H9 (cell line): ENCODE data around the gene FLRT2. TPM values are rescaled to one million over a fixed set of nuclear protein-coding genes. Genes with fewer than 3 reads are reported as not detected.

Experiments
- DNase-seq: peaks from one replicate; pipeline ENCODE4 v3.0.0-alpha.2; 2017
- H2AFZ ChIP-seq: one replicate; pipeline ENCODE4 v1.6.1; 2013; ENCODE audit warnings: mild to moderate bottlenecking, low read length, control low read depth, moderate library complexity
- H2AK5ac ChIP-seq: 2 replicates; pipeline ENCODE4 v1.6.1; 2013; ENCODE audit warnings: low read length, control low read depth, mixed read lengths; ENCODE audit not compliant: insufficient read length
- H2BK120ac ChIP-seq: one replicate; pipeline ENCODE4 v1.6.1; 2013; ENCODE audit warnings: low read depth, mild to moderate bottlenecking, low read length, control low read depth, inconsistent platforms; ENCODE audit not compliant: poor library complexity, severe bottlenecking
- H2BK12ac ChIP-seq: 2 replicates; pipeline ENCODE4 v1.6.1; 2013; ENCODE audit warnings: low read length, control low read depth, mixed read lengths, low read depth; ENCODE audit not compliant: insufficient read length
- H2BK15ac ChIP-seq: 2 replicates; pipeline ENCODE4 v1.6.1; 2013; ENCODE audit warnings: low read depth, low read length, control low read depth
- H2BK20ac ChIP-seq: one replicate; pipeline ENCODE4 v1.6.1; 2013; ENCODE audit warnings: low read depth, mild to moderate bottlenecking, low read length, control low read depth, inconsistent platforms; ENCODE audit not compliant: poor library complexity, severe bottlenecking
- H2BK5ac ChIP-seq: 2 replicates; pipeline ENCODE4 v1.6.1; 2013; ENCODE audit warnings: low read length, control low read depth, mixed read lengths; ENCODE audit not compliant: insufficient read length
- H3K14ac ChIP-seq: 2 replicates; pipeline ENCODE4 v1.6.1; 2013; ENCODE audit warnings: low read length, control low read depth; ENCODE audit not compliant: insufficient read depth
- H3K18ac ChIP-seq: 2 replicates; pipeline ENCODE4 v1.6.1; 2013; ENCODE audit warnings: low read depth, mild to moderate bottlenecking, mixed read lengths, low read length, control low read depth; ENCODE audit not compliant: insufficient read length
- H3K23ac ChIP-seq: 2 replicates; pipeline ENCODE4 v1.6.1; 2013; ENCODE audit warnings: low read length, control low read depth, mixed read lengths, low read depth; ENCODE audit not compliant: insufficient read length
- H3K23me2 ChIP-seq: 2 replicates; pipeline ENCODE4 v1.6.1; 2013; ENCODE audit warnings: low read depth, mild to moderate bottlenecking, mixed read lengths, low read length, control low read depth; ENCODE audit not compliant: insufficient read length, poor library complexity, severe bottlenecking
- H3K27ac ChIP-seq: 2 replicates; pipeline ENCODE4 v1.5.1; 2013; ENCODE audit warnings: low read length, control low read depth, mixed read lengths, low read depth; ENCODE audit not compliant: insufficient read length
- H3K27me3 ChIP-seq: 2 replicates; pipeline ENCODE4 v1.6.1; 2013; ENCODE audit warnings: low read length, control low read depth, inconsistent platforms; ENCODE audit not compliant: insufficient read depth
- H3K4ac ChIP-seq: 2 replicates; pipeline ENCODE4 v1.6.1; 2013; ENCODE audit warnings: low read depth, mild to moderate bottlenecking, control low read depth, inconsistent platforms, low read length, moderate library complexity
- H3K4me1 ChIP-seq: 2 replicates; pipeline ENCODE4 v1.6.1; 2013; ENCODE audit warnings: low read length, control low read depth, inconsistent platforms; ENCODE audit not compliant: insufficient read depth
- H3K4me2 ChIP-seq: 2 replicates; pipeline ENCODE4 v1.6.1; 2013; ENCODE audit warnings: low read length, control low read depth, mixed read lengths; ENCODE audit not compliant: insufficient read length, insufficient read depth
- H3K56ac ChIP-seq: 2 replicates; pipeline ENCODE4 v1.6.1; 2013; ENCODE audit warnings: low read depth, mild to moderate bottlenecking, mixed read lengths, low read length, control low read depth; ENCODE audit not compliant: insufficient read length
- H3K79me1 ChIP-seq: 2 replicates; pipeline ENCODE4 v1.6.1; 2013; ENCODE audit warnings: low read depth, mild to moderate bottlenecking, moderate library complexity, low read length, control low read depth, inconsistent platforms; ENCODE audit not compliant: insufficient read depth, poor library complexity, severe bottlenecking
- H3K79me2 ChIP-seq: 2 replicates; pipeline ENCODE4 v1.6.1; 2013; ENCODE audit warnings: low read length, control low read depth, inconsistent platforms; ENCODE audit not compliant: insufficient read depth
- H3K9ac ChIP-seq: 2 replicates; pipeline ENCODE4 v1.6.1; 2013; ENCODE audit warnings: low read length, control low read depth, mixed read lengths; ENCODE audit not compliant: insufficient read length; ENCODE audit errors: extremely low read depth
- H3K9me3 ChIP-seq: one replicate; pipeline ENCODE4 v1.6.1; 2013; ENCODE audit warnings: low read depth, low read length, inconsistent platforms; ENCODE audit not compliant: control insufficient read depth
- H3T11ph ChIP-seq: one replicate; pipeline ENCODE4 v1.6.1; 2013; ENCODE audit warnings: mild to moderate bottlenecking, low read length, control low read depth, inconsistent platforms
- H4K20me1 ChIP-seq: one replicate; pipeline ENCODE4 v1.6.1; 2013; ENCODE audit not compliant: control insufficient read depth, insufficient read length, insufficient read depth
- H4K5ac ChIP-seq: 2 replicates; pipeline ENCODE4 v1.6.1; 2013; ENCODE audit warnings: low read depth, mild to moderate bottlenecking, mixed read lengths, low read length, control low read depth; ENCODE audit not compliant: insufficient read length
- H4K8ac ChIP-seq: replicated peaks from 2 replicates; pipeline ENCODE4 v1.6.1; 2013; ENCODE audit warnings: low read length, control low read depth, mixed read lengths, low read depth; ENCODE audit not compliant: insufficient read length
- H4K91ac ChIP-seq: 2 replicates; pipeline ENCODE4 v1.6.1; 2013; ENCODE audit warnings: low read depth, mild to moderate bottlenecking, moderate library complexity, mixed read lengths, low read length, control low read depth; ENCODE audit not compliant: insufficient read length
- H3K27ac Mint-ChIP-seq, 3 experiments: 2 replicates in 2 of 3; 3 replicates in 1 of 3; pipeline ENCODE4 v1.8.0; 2020 to 2021; ENCODE audit warnings: mixed read lengths in 3 of 3, mild to moderate bottlenecking in 1 of 3, moderate library complexity in 1 of 3
- H3K27me3 Mint-ChIP-seq: 2 replicates; pipeline ENCODE4 v1.8.0; 2021; ENCODE audit warnings: low read depth, mild to moderate bottlenecking, moderate library complexity, mixed read lengths
- H3K36me3 Mint-ChIP-seq, 3 experiments: 2 replicates in 2 of 3; 3 replicates in 1 of 3; pipeline ENCODE4 v1.8.0; 2020 to 2021; ENCODE audit warnings: low read depth in 3 of 3, mixed read lengths in 3 of 3; ENCODE audit not compliant: insufficient read depth in 1 of 3
- H3K4me1 Mint-ChIP-seq, 2 experiments: 2 replicates each; pipeline ENCODE4 v1.8.0; 2020; ENCODE audit warnings: mixed read lengths in 2 of 2
- H3K4me3 Mint-ChIP-seq, 2 experiments: 2 replicates in 1 of 2; 3 replicates in 1 of 2; pipeline ENCODE4 v1.8.0; 2020 to 2021; ENCODE audit warnings: mild to moderate bottlenecking in 2 of 2, mixed read lengths in 2 of 2, moderate library complexity in 1 of 2
- H3K9me3 Mint-ChIP-seq, 2 experiments: 2 replicates in 1 of 2; 3 replicates in 1 of 2; pipeline ENCODE4 v1.8.0; 2020; ENCODE audit warnings: mild to moderate bottlenecking in 2 of 2, mixed read lengths in 2 of 2, moderate library complexity in 1 of 2
- WGBS: extraction: QIAGEN DNeasy Blood & Tissue Kit; methylation state at CpG from one replicate; pipeline ENCODE4 v1.1.7; 2013; ENCODE audit warnings: missing lambda C conversion rate, low lambda C conversion rate, mixed read lengths; ENCODE audit not compliant: insufficient read length; ENCODE audit errors: extremely low coverage; 5-methylcytosine and 5-hydroxymethylcytosine counted together
- total RNA-seq: library from RNA; stranded (reverse); gene quantifications from 2 replicates; pipeline ENCODE4 v1.2.1, GENCODE V29; 2021
- TF ChIP-seq, protein P1 (sequence below): fragments of 200-600 bp; sonication (generic); conservative IDR thresholded peaks from 3 replicates; pipeline ENCODE4 v1.8.0; 2021; ENCODE audit warnings: antibody characterized with exemption, mild to moderate bottlenecking

Gene FLRT2
- total RNA-seq, 1 experiment from 2014 or later, result 3.3 TPM

DNA sequence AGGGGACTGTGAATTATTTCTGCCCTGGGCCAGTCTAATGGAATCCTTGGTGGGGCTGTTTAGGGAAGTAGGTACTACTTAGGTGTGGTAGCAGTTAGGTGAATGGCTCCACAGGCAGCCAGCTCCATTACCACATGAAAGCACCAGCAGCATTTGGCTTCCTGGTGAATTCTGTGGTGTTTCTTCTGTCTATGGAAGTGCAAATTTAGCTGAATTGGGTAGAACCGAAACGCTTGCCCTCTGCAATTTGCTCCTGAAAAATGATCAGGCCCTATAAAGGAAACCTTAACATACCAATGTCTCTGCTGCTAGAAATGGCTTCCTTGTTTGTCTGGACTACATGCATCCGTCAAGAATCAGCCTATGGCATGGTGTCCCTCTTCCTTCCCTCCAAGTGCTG, 16.4 kb downstream of the FLRT2 start:
- H3K27me3 Mint-ChIP-seq, result peaks cover 9% of the 10 kb centered on the region; the same call in 1 of the 2 replicates

More for the DNA sequence above, 16.4 kb downstream of the FLRT2 start:
- no peaks in the 10 kb centered on the region for H3K79me1 ChIP-seq
- no peak overlapping the region for H2AFZ ChIP-seq
- no peaks in the 10 kb centered on the region for H3K79me2 ChIP-seq
- no peak overlapping the region for H2BK12ac ChIP-seq
- H3K18ac ChIP-seq, result no peak overlapping the region
- TF ChIP-seq, protein P1, sequence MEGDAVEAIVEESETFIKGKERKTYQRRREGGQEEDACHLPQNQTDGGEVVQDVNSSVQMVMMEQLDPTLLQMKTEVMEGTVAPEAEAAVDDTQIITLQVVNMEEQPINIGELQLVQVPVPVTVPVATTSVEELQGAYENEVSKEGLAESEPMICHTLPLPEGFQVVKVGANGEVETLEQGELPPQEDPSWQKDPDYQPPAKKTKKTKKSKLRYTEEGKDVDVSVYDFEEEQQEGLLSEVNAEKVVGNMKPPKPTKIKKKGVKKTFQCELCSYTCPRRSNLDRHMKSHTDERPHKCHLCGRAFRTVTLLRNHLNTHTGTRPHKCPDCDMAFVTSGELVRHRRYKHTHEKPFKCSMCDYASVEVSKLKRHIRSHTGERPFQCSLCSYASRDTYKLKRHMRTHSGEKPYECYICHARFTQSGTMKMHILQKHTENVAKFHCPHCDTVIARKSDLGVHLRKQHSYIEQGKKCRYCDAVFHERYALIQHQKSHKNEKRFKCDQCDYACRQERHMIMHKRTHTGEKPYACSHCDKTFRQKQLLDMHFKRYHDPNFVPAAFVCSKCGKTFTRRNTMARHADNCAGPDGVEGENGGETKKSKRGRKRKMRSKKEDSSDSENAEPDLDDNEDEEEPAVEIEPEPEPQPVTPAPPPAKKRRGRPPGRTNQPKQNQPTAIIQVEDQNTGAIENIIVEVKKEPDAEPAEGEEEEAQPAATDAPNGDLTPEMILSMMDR, result no peak
- H3K4me1 ChIP-seq, result peaks cover 3% of the 10 kb centered on the region; the same call in 1 of the 2 replicates
- H3K14ac ChIP-seq, result no peak overlapping the region
- no peak overlapping the region for H4K91ac ChIP-seq
- WGBS, result no CpG with 5 or more reads among the region's 3 CpGs
- H4K20me1 ChIP-seq, result no peaks in the 10 kb centered on the region
- no peaks in the 10 kb centered on the region for H3K9me3 ChIP-seq
- no peak overlapping the region for H2BK120ac ChIP-seq
- H3K27me3 ChIP-seq, result no peaks in the 10 kb centered on the region
- H3K27ac ChIP-seq, result peak overlapping the region; percentile 11
- no peak overlapping the region for H4K5ac ChIP-seq
- H3K9ac ChIP-seq, result no peak overlapping the region
- H2AK5ac ChIP-seq, result no peak overlapping the region
- Mint-ChIP-seq H3K9me3 (peaks cover 0 to 3% of the 10 kb centered on the region in 2 experiments; a peak in 1 of 5 replicates), H3K36me3 (peaks cover 2 to 9% (median 6%) of the 10 kb centered on the region in 3 experiments; a peak in 5 of 7 replicates), H3K27ac (peak overlapping the region in 2 of 3 experiments; percentile 6 to 59; a peak in 4 of 7 replicates), H3K4me1 (peaks cover 29 to 39% of the 10 kb centered on the region in 2 experiments), H3K4me3 (peak overlapping the region in 1 of 2 experiments; percentile 6; a peak in 1 of 5 replicates)
- H4K8ac ChIP-seq, result no peak overlapping the region
- no peak overlapping the region for H2BK20ac ChIP-seq
- no peak overlapping the region for H3T11ph ChIP-seq
- H3K4me2 ChIP-seq, result peak overlapping the region; percentile 27
- no peak overlapping the region for H3K4ac ChIP-seq
- no peak overlapping the region for H2BK5ac ChIP-seq
- no peak overlapping the region for H3K56ac ChIP-seq
- peak; percentile 75 for DNase-seq
- no peak overlapping the region for H2BK15ac ChIP-seq
- H3K23me2 ChIP-seq, result no peaks in the 10 kb centered on the region
- H3K23ac ChIP-seq, result no peak overlapping the region
